WTC11 (cell line): ENCODE data around the gene EEFSEC. TPM values are rescaled to one million over a fixed set of nuclear protein-coding genes. Genes with fewer than 3 reads are reported as not detected.

ENCODE experiments used
- ATAC-seq: fragments of 200-7000 bp; cut with Tn5 transposase; 2 replicates; pipeline ENCODE4 v1.10.0; 2021; ENCODE audit warnings: mild to moderate bottlenecking, moderate library complexity
- CTCF ChIA-PET: fragments of 300-600 bp; sonication (Branson Sonifier 250); formaldehyde crosslinking; loops from one replicate; lab custom pipeline; 2021; ENCODE audit warnings: antibody characterized with exemption; lab: Charles Lee
- POLR2A ChIA-PET: fragments of 350-600 bp; sonication (Branson Sonifier 250); formaldehyde crosslinking; loops from one replicate; lab custom pipeline; 2021; ENCODE audit warnings: antibody characterized with exemption; lab: Charles Lee
- DNase-seq: peaks from one replicate; pipeline ENCODE4 v3.0.0; 2021; ENCODE audit warnings: low spot score
- H3K27ac Mint-ChIP-seq: 2 replicates; pipeline ENCODE4 v1.8.0; 2021; ENCODE audit warnings: mixed read lengths
- H3K27me3 Mint-ChIP-seq: 2 replicates; pipeline ENCODE4 v1.8.0; 2021; ENCODE audit warnings: low read depth, mild to moderate bottlenecking, moderate library complexity, mixed read lengths
- H3K36me3 Mint-ChIP-seq: 2 replicates; pipeline ENCODE4 v1.8.0; 2021; ENCODE audit warnings: mixed read lengths
- H3K4me1 Mint-ChIP-seq: 2 replicates; pipeline ENCODE4 v1.8.0; 2022; ENCODE audit warnings: mixed read lengths
- H3K4me3 Mint-ChIP-seq: 2 replicates; pipeline ENCODE4 v1.8.0; 2021; ENCODE audit warnings: mild to moderate bottlenecking, moderate library complexity, mixed read lengths
- H3K9me3 Mint-ChIP-seq: 2 replicates; pipeline ENCODE4 v1.8.0; 2021; ENCODE audit warnings: mixed read lengths
- CBFB ChIP-seq: sonication (generic); formaldehyde crosslinking; IDR thresholded peaks from 2 replicates; pipeline ENCODE4 v1.8.1; 2022; ENCODE audit warnings: mild to moderate bottlenecking, low read depth, missing genetic modification reagents
- CREM ChIP-seq: sonication (generic); formaldehyde crosslinking; IDR thresholded peaks from 2 replicates; pipeline ENCODE4 v1.8.1; 2022; ENCODE audit warnings: mild to moderate bottlenecking, missing genetic modification reagents, moderate library complexity
- FOXP1 ChIP-seq: sonication (generic); formaldehyde crosslinking; IDR thresholded peaks from 2 replicates; pipeline ENCODE4 v1.8.0; 2022; ENCODE audit warnings: missing genetic modification reagents, mild to moderate bottlenecking, moderate library complexity, borderline replicate concordance
- GRHL2 ChIP-seq: fragments of 250-450 bp; sonication (Bioruptor Pico); IDR thresholded peaks from 2 replicates; pipeline ENCODE4 v1.8.0; 2022; ENCODE audit warnings: mild to moderate bottlenecking, moderate library complexity; ENCODE audit not compliant: insufficient replicate concordance, severe bottlenecking
- GTF2I ChIP-seq: fragments of 250-450 bp; sonication (Bioruptor Pico); conservative IDR thresholded peaks from 2 replicates; pipeline ENCODE4 v1.4.0; 2021; ENCODE audit warnings: mild to moderate bottlenecking
- NFE2L1 ChIP-seq: sonication (generic); formaldehyde crosslinking; IDR thresholded peaks from 2 replicates; pipeline ENCODE4 v1.8.1; 2023; ENCODE audit warnings: missing genetic modification reagents
- SOX15 ChIP-seq: fragments of 250-450 bp; sonication (Bioruptor Pico); IDR thresholded peaks from 2 replicates; pipeline ENCODE4 v1.9.0; 2021; ENCODE audit warnings: mild to moderate bottlenecking
- ZNF121 ChIP-seq: sonication (generic); formaldehyde crosslinking; IDR thresholded peaks from 2 replicates; pipeline ENCODE4 v1.8.0; 2023; ENCODE audit warnings: missing genetic modification reagents
- ZNF263 ChIP-seq: sonication (generic); formaldehyde crosslinking; IDR thresholded peaks from 2 replicates; pipeline ENCODE4 v1.8.1; 2022; ENCODE audit warnings: low read depth, mild to moderate bottlenecking, moderate library complexity, missing genetic modification reagents
- total RNA-seq: library from RNA; stranded (reverse); gene quantifications from 3 replicates; pipeline ENCODE4 v1.2.3, GENCODE V29; 2021
- TF ChIP-seq, protein P1 (sequence below): fragments of 250-450 bp; sonication (Bioruptor Pico); conservative IDR thresholded peaks from 2 replicates; pipeline ENCODE4 v1.9.0; 2021; ENCODE audit warnings: mild to moderate bottlenecking
- TF ChIP-seq, protein P2 (sequence below): sonication (generic); formaldehyde crosslinking; IDR thresholded peaks from 2 replicates; pipeline ENCODE4 v1.8.1; 2022; ENCODE audit warnings: missing genetic modification reagents, borderline replicate concordance
- TF ChIP-seq, protein P3 (sequence below): sonication (generic); formaldehyde crosslinking; IDR thresholded peaks from 2 replicates; pipeline ENCODE4 v1.8.1; 2022; ENCODE audit warnings: low read depth, mild to moderate bottlenecking, moderate library complexity, missing genetic modification reagents, borderline replicate concordance
- TF ChIP-seq, protein P4 (sequence below): fragments of 200-600 bp; IDR thresholded peaks from 2 replicates; pipeline ENCODE4 v1.8.0; 2022; ENCODE audit warnings: antibody characterized with exemption
- TF ChIP-seq, protein P5 (sequence below): sonication (generic); formaldehyde crosslinking; IDR thresholded peaks from 2 replicates; pipeline ENCODE4 v1.8.1; 2022; ENCODE audit warnings: mild to moderate bottlenecking, moderate library complexity, missing genetic modification reagents
- TF ChIP-seq, protein P6 (sequence below): fragments of 250-450 bp; sonication (Bioruptor Pico); IDR thresholded peaks from 2 replicates; pipeline ENCODE4 v1.9.0; 2021; ENCODE audit warnings: mild to moderate bottlenecking, borderline replicate concordance
- TF ChIP-seq, protein P7 (sequence below): fragments of 250-450 bp; sonication (Bioruptor Pico); IDR thresholded peaks from 2 replicates; pipeline ENCODE4 v2.1.2; 2022; ENCODE audit warnings: mild to moderate bottlenecking, moderate library complexity
- TF ChIP-seq, protein P8 (sequence below): fragments of 250-450 bp; sonication (Bioruptor Pico); IDR thresholded peaks from 2 replicates; pipeline ENCODE4 v1.9.0; 2021; ENCODE audit warnings: mild to moderate bottlenecking

EEFSEC gene
- total RNA-seq, 1 experiment from 2014 or later, result 13.7 TPM

DNA sequence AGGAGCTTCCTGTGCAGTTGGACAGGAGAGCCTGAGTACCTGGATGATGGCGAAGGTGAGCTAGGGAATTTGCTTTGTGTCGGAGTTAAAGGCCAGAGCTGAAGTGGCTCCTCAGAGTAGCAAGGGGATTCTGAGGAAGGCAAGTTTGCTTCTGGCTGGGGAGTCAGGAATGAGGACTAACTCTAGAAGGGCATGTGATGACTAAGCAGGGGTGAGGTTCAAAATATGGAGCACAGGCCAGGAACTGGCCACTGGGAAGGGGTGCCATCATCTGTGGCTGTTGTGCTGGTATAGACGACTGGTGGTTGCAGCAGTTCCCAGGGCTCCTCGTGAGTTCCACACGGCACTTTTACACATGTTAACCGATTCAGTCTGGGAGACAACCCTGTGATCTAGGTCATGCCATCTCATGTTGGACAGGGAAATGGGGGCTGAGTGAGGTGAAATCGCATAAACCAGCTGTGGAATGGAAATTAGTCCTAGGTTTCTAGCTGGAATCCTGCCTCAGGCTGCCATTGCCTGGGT, 100.8 kb downstream of the EEFSEC start:
- TF ChIP-seq, protein P1, sequence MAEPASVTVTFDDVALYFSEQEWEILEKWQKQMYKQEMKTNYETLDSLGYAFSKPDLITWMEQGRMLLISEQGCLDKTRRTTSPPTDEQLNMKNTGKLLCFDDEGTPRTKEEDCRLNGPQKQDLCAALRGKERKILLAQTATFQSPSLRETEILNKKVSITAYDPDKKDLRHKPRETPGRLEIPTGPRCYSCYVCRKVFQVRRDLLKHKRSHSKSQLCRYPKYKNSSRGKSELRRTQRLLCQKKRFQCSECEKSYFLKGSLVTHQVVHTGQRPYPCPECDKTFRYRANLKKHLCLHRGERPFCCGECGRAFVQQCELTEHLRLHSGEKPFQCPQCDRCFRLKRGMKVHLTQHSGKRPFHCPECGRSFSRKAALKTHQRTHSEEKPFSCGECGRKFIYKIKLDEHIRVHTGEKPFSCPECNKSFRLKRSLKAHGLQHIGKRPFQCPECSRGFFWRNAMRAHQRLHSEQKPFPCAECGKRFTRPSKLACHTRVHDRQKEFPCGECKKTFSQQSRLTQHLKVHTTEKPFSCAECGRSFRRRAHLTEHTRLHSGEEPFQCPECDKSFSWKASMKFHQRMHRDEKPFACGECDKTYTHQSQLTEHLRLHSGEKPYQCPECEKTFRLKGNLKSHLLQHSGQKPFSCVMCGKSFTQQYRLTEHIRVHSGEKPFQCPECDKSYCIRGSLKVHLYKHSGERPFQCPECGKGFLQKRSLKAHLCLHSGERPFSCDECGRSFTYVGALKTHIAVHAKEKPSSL (CRISPR knock-in tag), result no peak
- TF ChIP-seq, protein P2, sequence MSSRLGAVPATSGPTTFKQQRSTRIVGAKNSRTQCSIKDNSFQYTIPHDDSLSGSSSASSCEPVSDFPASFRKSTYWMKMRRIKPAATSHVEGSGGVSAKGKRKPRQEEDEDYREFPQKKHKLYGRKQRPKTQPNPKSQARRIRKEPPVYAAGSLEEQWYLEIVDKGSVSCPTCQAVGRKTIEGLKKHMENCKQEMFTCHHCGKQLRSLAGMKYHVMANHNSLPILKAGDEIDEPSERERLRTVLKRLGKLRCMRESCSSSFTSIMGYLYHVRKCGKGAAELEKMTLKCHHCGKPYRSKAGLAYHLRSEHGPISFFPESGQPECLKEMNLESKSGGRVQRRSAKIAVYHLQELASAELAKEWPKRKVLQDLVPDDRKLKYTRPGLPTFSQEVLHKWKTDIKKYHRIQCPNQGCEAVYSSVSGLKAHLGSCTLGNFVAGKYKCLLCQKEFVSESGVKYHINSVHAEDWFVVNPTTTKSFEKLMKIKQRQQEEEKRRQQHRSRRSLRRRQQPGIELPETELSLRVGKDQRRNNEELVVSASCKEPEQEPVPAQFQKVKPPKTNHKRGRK (CRISPR knock-in tag), result no peak
- TF ChIP-seq GRHL2 (no peak), ZNF121 (CRISPR knock-in tag) (no peak), CREM (CRISPR knock-in tag) (no peak), NFE2L1 (CRISPR knock-in tag) (no peak)
- TF ChIP-seq, protein P3, sequence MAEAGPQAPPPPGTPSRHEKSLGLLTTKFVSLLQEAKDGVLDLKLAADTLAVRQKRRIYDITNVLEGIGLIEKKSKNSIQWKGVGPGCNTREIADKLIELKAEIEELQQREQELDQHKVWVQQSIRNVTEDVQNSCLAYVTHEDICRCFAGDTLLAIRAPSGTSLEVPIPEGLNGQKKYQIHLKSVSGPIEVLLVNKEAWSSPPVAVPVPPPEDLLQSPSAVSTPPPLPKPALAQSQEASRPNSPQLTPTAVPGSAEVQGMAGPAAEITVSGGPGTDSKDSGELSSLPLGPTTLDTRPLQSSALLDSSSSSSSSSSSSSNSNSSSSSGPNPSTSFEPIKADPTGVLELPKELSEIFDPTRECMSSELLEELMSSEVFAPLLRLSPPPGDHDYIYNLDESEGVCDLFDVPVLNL, result no peak
- TF ChIP-seq, protein P4, sequence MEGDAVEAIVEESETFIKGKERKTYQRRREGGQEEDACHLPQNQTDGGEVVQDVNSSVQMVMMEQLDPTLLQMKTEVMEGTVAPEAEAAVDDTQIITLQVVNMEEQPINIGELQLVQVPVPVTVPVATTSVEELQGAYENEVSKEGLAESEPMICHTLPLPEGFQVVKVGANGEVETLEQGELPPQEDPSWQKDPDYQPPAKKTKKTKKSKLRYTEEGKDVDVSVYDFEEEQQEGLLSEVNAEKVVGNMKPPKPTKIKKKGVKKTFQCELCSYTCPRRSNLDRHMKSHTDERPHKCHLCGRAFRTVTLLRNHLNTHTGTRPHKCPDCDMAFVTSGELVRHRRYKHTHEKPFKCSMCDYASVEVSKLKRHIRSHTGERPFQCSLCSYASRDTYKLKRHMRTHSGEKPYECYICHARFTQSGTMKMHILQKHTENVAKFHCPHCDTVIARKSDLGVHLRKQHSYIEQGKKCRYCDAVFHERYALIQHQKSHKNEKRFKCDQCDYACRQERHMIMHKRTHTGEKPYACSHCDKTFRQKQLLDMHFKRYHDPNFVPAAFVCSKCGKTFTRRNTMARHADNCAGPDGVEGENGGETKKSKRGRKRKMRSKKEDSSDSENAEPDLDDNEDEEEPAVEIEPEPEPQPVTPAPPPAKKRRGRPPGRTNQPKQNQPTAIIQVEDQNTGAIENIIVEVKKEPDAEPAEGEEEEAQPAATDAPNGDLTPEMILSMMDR, result no peak
- TF ChIP-seq, protein P5, sequence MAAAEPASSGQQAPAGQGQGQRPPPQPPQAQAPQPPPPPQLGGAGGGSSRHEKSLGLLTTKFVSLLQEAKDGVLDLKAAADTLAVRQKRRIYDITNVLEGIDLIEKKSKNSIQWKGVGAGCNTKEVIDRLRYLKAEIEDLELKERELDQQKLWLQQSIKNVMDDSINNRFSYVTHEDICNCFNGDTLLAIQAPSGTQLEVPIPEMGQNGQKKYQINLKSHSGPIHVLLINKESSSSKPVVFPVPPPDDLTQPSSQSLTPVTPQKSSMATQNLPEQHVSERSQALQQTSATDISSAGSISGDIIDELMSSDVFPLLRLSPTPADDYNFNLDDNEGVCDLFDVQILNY (CRISPR knock-in tag), result no peak
- ChIA-PET POLR2A (interaction anchor here (0.6 kb wide), 1 partner anchor 1211 kb away, joined by 4 read pairs; no protein-coding TSS in a partner anchor), CTCF (interaction anchor here (0.6 to 2.5 kb wide), 3 partner anchors 53 to 121 kb away, joined by 3 to 13 read pairs (median 3); no protein-coding TSS in a partner anchor)
- Mint-ChIP-seq H3K27me3 (no peaks in the 10 kb centered on the region; the same call in 1 of the 2 replicates), H3K9me3 (peaks cover 7% of the 10 kb centered on the region; the same call in 1 of the 2 replicates), H3K27ac (no peak overlapping the region; the same call in 1 of the 2 replicates), H3K4me1 (peaks cover 17% of the 10 kb centered on the region), H3K4me3 (no peak overlapping the region), H3K36me3 (no peaks in the 10 kb centered on the region)
- no peak for DNase-seq
- no peak for ATAC-seq

DNA sequence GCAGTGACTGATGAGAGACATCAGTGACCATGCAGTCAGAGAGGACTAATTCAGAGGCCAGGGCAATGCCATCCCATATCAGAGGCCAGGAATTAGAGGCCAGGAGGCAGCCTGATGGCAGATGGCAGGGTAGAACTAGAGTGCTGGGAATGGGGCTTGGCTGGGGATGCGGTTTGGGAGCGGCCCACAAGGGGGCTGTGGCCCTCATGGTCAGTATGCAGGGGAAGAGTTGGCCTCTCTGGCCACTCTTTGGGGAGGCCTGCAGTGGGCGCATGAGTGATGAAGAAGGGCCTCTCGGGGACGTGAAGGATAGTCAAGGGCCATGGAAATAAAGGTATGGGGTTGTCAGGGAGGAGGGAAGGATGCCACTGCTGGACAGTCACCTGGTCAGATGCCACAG, 101.7 kb downstream of the EEFSEC start:
- ChIA-PET POLR2A (no interaction called here), CTCF (interaction anchor here (0.6 to 2.2 kb wide), 5 partner anchors 16 to 67 kb away, joined by 3 to 13 read pairs (median 4); no protein-coding TSS in a partner anchor)
- no peak overlapping the region for H3K27ac Mint-ChIP-seq
- ATAC-seq, result peak; percentile 76
- H3K4me3 Mint-ChIP-seq, result no peak overlapping the region
- peaks cover 17% of the 10 kb centered on the region for H3K4me1 Mint-ChIP-seq
- peaks cover 13% of the 10 kb centered on the region for H3K9me3 Mint-ChIP-seq
- H3K27me3 Mint-ChIP-seq, result peaks cover 3% of the 10 kb centered on the region
- peaks cover 6% of the 10 kb centered on the region for H3K36me3 Mint-ChIP-seq
- DNase-seq, result no peak
- no peak for TF ChIP-seq CBFB (CRISPR knock-in tag)
- TF ChIP-seq GTF2I (CRISPR knock-in tag), result no peak
- TF ChIP-seq, protein P1 (CRISPR knock-in tag), result no peak
- TF ChIP-seq, protein P6, sequence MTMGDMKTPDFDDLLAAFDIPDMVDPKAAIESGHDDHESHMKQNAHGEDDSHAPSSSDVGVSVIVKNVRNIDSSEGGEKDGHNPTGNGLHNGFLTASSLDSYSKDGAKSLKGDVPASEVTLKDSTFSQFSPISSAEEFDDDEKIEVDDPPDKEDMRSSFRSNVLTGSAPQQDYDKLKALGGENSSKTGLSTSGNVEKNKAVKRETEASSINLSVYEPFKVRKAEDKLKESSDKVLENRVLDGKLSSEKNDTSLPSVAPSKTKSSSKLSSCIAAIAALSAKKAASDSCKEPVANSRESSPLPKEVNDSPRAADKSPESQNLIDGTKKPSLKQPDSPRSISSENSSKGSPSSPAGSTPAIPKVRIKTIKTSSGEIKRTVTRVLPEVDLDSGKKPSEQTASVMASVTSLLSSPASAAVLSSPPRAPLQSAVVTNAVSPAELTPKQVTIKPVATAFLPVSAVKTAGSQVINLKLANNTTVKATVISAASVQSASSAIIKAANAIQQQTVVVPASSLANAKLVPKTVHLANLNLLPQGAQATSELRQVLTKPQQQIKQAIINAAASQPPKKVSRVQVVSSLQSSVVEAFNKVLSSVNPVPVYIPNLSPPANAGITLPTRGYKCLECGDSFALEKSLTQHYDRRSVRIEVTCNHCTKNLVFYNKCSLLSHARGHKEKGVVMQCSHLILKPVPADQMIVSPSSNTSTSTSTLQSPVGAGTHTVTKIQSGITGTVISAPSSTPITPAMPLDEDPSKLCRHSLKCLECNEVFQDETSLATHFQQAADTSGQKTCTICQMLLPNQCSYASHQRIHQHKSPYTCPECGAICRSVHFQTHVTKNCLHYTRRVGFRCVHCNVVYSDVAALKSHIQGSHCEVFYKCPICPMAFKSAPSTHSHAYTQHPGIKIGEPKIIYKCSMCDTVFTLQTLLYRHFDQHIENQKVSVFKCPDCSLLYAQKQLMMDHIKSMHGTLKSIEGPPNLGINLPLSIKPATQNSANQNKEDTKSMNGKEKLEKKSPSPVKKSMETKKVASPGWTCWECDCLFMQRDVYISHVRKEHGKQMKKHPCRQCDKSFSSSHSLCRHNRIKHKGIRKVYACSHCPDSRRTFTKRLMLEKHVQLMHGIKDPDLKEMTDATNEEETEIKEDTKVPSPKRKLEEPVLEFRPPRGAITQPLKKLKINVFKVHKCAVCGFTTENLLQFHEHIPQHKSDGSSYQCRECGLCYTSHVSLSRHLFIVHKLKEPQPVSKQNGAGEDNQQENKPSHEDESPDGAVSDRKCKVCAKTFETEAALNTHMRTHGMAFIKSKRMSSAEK (CRISPR knock-in tag), result no peak
- TF ChIP-seq, protein P7, sequence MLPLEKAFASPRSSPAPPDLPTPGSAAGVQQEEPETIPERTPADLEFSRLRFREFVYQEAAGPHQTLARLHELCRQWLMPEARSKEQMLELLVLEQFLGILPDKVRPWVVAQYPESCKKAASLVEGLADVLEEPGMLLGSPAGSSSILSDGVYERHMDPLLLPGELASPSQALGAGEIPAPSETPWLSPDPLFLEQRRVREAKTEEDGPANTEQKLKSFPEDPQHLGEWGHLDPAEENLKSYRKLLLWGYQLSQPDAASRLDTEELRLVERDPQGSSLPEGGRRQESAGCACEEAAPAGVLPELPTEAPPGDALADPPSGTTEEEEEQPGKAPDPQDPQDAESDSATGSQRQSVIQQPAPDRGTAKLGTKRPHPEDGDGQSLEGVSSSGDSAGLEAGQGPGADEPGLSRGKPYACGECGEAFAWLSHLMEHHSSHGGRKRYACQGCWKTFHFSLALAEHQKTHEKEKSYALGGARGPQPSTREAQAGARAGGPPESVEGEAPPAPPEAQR (CRISPR knock-in tag), result no peak
- TF ChIP-seq, protein P8, sequence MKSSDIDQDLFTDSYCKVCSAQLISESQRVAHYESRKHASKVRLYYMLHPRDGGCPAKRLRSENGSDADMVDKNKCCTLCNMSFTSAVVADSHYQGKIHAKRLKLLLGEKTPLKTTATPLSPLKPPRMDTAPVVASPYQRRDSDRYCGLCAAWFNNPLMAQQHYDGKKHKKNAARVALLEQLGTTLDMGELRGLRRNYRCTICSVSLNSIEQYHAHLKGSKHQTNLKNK (CRISPR knock-in tag), result no peak
- TF ChIP-seq FOXP1 (CRISPR knock-in tag), result no peak
- no peak for TF ChIP-seq SOX15 (CRISPR knock-in tag)
- no peak for TF ChIP-seq ZNF263
